HL-60 (cell line): Measurements from ENCODE around the gene DUSP7.

Experiments used
- DNase-seq, 2 experiments: peaks; one replicate each; pipeline ENCODE4 v3.0.0-alpha.2; 2010 to 2020; ENCODE audit warnings: low read depth in 1 of 2, low spot score in 1 of 2
- H3K27ac ChIP-seq: fragments of 250-450 bp; sonication (Bioruptor Pico); replicated peaks from 2 replicates; pipeline ENCODE4 v1.5.1; 2020; ENCODE audit warnings: mild to moderate bottlenecking, moderate library complexity
- H3K27me3 ChIP-seq: fragments of 250-450 bp; sonication (Bioruptor Pico); 2 replicates; pipeline ENCODE4 v1.5.1; 2021; ENCODE audit warnings: mild to moderate bottlenecking, moderate library complexity; ENCODE audit not compliant: insufficient read depth, poor library complexity, severe bottlenecking
- H3K4me3 ChIP-seq: replicated peaks from 2 replicates; pipeline ENCODE4 v1.5.1; 2011; ENCODE audit warnings: mild to moderate bottlenecking, control low read depth, low read length; ENCODE audit not compliant: insufficient read depth
- GABPA ChIP-seq: IDR thresholded peaks from 2 replicates; pipeline ENCODE4 v1.6.1; 2012; ENCODE audit warnings: low read depth
- POLR2AphosphoS5 ChIP-seq: IDR thresholded peaks from 2 replicates; pipeline ENCODE4 v1.6.1; 2012; ENCODE audit warnings: low read depth
- SPI1 ChIP-seq: IDR thresholded peaks from 2 replicates; pipeline ENCODE4 v1.6.1; 2012; ENCODE audit warnings: low read depth, mild to moderate bottlenecking, borderline replicate concordance
- TF ChIP-seq, protein P1 (sequence below): IDR thresholded peaks from one replicate; pipeline ENCODE4 v1.5.1; 2011; ENCODE audit warnings: low read length, control low read depth, inconsistent platforms; ENCODE audit not compliant: insufficient read depth
- TF ChIP-seq, protein P2 (sequence below): IDR thresholded peaks from 2 replicates; pipeline ENCODE4 v1.6.1; 2012; ENCODE audit warnings: low read depth; ENCODE audit not compliant: insufficient replicate concordance

The DUSP7 gene

DNA sequence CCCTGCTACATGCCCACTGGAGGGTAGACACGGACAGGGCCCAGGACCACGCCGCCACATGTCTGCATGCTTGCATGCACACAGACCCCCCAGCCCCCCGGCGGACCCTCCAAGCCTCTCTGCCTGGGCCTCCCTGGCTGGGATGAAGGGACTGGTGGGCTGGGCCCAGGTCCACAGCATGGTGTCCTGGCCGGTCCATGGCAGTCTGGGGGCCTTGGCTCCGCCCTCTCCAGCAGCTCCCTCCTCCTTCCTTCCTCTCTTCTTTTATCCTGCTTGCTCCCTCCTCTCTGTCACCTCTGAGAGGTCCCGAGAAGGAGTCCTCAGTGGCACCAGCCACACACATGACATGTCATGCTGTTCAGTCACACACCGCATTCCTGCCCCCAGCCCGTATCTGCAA lies 24.5 kb downstream of the DUSP7 start:
- H3K27ac ChIP-seq: no peak overlapping the region
- H3K4me3 ChIP-seq: no peak overlapping the region
- no peak for DNase-seq
- no peaks in the 10 kb centered on the region for H3K27me3 ChIP-seq
- TF ChIP-seq, protein P1, sequence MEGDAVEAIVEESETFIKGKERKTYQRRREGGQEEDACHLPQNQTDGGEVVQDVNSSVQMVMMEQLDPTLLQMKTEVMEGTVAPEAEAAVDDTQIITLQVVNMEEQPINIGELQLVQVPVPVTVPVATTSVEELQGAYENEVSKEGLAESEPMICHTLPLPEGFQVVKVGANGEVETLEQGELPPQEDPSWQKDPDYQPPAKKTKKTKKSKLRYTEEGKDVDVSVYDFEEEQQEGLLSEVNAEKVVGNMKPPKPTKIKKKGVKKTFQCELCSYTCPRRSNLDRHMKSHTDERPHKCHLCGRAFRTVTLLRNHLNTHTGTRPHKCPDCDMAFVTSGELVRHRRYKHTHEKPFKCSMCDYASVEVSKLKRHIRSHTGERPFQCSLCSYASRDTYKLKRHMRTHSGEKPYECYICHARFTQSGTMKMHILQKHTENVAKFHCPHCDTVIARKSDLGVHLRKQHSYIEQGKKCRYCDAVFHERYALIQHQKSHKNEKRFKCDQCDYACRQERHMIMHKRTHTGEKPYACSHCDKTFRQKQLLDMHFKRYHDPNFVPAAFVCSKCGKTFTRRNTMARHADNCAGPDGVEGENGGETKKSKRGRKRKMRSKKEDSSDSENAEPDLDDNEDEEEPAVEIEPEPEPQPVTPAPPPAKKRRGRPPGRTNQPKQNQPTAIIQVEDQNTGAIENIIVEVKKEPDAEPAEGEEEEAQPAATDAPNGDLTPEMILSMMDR: no peak
- TF ChIP-seq SPI1: no peak
- no peak for TF ChIP-seq POLR2AphosphoS5
- no peak for TF ChIP-seq GABPA
- TF ChIP-seq, protein P2, sequence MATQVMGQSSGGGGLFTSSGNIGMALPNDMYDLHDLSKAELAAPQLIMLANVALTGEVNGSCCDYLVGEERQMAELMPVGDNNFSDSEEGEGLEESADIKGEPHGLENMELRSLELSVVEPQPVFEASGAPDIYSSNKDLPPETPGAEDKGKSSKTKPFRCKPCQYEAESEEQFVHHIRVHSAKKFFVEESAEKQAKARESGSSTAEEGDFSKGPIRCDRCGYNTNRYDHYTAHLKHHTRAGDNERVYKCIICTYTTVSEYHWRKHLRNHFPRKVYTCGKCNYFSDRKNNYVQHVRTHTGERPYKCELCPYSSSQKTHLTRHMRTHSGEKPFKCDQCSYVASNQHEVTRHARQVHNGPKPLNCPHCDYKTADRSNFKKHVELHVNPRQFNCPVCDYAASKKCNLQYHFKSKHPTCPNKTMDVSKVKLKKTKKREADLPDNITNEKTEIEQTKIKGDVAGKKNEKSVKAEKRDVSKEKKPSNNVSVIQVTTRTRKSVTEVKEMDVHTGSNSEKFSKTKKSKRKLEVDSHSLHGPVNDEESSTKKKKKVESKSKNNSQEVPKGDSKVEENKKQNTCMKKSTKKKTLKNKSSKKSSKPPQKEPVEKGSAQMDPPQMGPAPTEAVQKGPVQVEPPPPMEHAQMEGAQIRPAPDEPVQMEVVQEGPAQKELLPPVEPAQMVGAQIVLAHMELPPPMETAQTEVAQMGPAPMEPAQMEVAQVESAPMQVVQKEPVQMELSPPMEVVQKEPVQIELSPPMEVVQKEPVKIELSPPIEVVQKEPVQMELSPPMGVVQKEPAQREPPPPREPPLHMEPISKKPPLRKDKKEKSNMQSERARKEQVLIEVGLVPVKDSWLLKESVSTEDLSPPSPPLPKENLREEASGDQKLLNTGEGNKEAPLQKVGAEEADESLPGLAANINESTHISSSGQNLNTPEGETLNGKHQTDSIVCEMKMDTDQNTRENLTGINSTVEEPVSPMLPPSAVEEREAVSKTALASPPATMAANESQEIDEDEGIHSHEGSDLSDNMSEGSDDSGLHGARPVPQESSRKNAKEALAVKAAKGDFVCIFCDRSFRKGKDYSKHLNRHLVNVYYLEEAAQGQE: no peak

DNA sequence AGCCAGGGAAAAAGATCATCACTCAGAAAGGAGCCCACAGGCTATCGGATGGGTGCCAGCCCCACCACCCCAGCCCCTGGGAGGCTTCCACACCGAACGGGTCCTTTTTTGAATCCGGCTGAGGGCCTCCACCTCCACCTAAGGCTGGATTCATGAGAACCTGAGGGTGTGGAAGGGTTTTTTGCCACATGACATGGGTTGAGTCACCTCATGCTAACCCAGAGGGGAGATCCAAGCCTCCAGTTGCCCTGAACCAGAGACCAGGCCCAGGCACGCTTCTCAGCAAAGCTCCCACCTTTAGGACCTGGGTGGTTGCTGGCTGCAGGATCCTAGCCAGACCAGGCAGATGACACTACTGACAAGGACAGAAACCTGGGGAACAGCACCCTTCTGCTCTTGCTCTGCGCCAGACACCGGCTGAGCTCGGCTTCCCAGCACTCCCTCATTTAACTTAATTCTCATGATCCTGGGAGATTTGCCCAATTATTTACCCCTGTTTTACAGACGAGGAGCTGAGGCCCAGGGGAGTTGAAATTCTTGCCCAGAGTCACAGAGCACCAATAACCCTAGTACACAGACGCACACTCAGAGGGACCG lies 25.6 kb downstream of the DUSP7 start:
- Histone ChIP-seq H3K27ac (no peak overlapping the region), H3K27me3 (no peaks in the 10 kb centered on the region), H3K4me3 (no peak overlapping the region)
- DNase-seq: no peak
- TF ChIP-seq, protein P2: no peak
- no peak for TF ChIP-seq POLR2AphosphoS5
- no peak for TF ChIP-seq SPI1
- no peak for TF ChIP-seq GABPA
- TF ChIP-seq, protein P1: no peak

DNA sequence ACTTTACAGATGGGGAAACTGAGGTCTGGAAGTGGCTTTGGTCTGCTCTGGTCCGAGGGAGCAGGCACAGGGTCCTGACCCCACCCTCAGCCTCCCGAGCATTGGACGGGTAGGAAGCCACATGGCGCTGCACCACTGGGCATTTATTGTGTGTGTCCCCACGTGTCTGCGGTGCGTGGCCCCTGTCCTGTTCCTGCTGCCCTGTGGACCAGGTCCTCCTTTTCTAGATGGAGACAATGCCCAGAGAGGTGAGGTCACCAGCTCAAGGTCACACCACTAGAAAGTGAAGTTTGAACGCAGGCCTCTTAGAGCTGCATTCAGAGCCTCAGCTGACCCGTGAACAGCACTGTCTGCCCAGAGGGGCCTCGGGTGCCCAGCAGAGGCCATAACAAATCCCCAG lies 26.8 kb downstream of the DUSP7 start:
- no peak for DNase-seq
- Histone ChIP-seq H3K27ac (no peak overlapping the region), H3K27me3 (no peaks in the 10 kb centered on the region), H3K4me3 (no peak overlapping the region)
- TF ChIP-seq GABPA (no peak), POLR2AphosphoS5 (no peak), SPI1 (no peak)
- TF ChIP-seq, protein P2: no peak
- TF ChIP-seq, protein P1: no peak
